WTC11 (cell line): ENCODE results near the gene TRIM40. TPM values are rescaled to one million over a fixed set of nuclear protein-coding genes. Genes with fewer than 3 reads are reported as not detected.

Experiments used
- ATAC-seq: fragments of 200-7000 bp; cut with Tn5 transposase; 2 replicates; pipeline ENCODE4 v1.10.0; 2021; ENCODE audit warnings: mild to moderate bottlenecking, moderate library complexity
- CTCF ChIA-PET: fragments of 300-600 bp; sonication (Branson Sonifier 250); formaldehyde crosslinking; loops from one replicate; lab custom pipeline; 2021; ENCODE audit warnings: antibody characterized with exemption; lab: Charles Lee
- POLR2A ChIA-PET: fragments of 350-600 bp; sonication (Branson Sonifier 250); formaldehyde crosslinking; loops from one replicate; lab custom pipeline; 2021; ENCODE audit warnings: antibody characterized with exemption; lab: Charles Lee
- DNase-seq: peaks from one replicate; pipeline ENCODE4 v3.0.0; 2021; ENCODE audit warnings: low spot score
- H3K27ac Mint-ChIP-seq: 2 replicates; pipeline ENCODE4 v1.8.0; 2021; ENCODE audit warnings: mixed read lengths
- H3K27me3 Mint-ChIP-seq: 2 replicates; pipeline ENCODE4 v1.8.0; 2021; ENCODE audit warnings: low read depth, mild to moderate bottlenecking, moderate library complexity, mixed read lengths
- H3K36me3 Mint-ChIP-seq: 2 replicates; pipeline ENCODE4 v1.8.0; 2021; ENCODE audit warnings: mixed read lengths
- H3K4me1 Mint-ChIP-seq: 2 replicates; pipeline ENCODE4 v1.8.0; 2022; ENCODE audit warnings: mixed read lengths
- H3K4me3 Mint-ChIP-seq: 2 replicates; pipeline ENCODE4 v1.8.0; 2021; ENCODE audit warnings: mild to moderate bottlenecking, moderate library complexity, mixed read lengths
- H3K9me3 Mint-ChIP-seq: 2 replicates; pipeline ENCODE4 v1.8.0; 2021; ENCODE audit warnings: mixed read lengths
- ETV6 ChIP-seq: sonication (generic); formaldehyde crosslinking; IDR thresholded peaks from 2 replicates; pipeline ENCODE4 v1.8.1; 2022; ENCODE audit warnings: mild to moderate bottlenecking, missing genetic modification reagents
- FOXK1 ChIP-seq: sonication (generic); formaldehyde crosslinking; IDR thresholded peaks from 2 replicates; pipeline ENCODE4 v1.8.0; 2022; ENCODE audit warnings: mild to moderate bottlenecking, moderate library complexity, missing genetic modification reagents
- FOXP1 ChIP-seq: sonication (generic); formaldehyde crosslinking; IDR thresholded peaks from 2 replicates; pipeline ENCODE4 v1.8.0; 2022; ENCODE audit warnings: missing genetic modification reagents, mild to moderate bottlenecking, moderate library complexity, borderline replicate concordance
- GRHL2 ChIP-seq: fragments of 250-450 bp; sonication (Bioruptor Pico); IDR thresholded peaks from 2 replicates; pipeline ENCODE4 v1.8.0; 2022; ENCODE audit warnings: mild to moderate bottlenecking, moderate library complexity; ENCODE audit not compliant: insufficient replicate concordance, severe bottlenecking
- JAZF1 ChIP-seq: fragments of 250-450 bp; sonication (Bioruptor Pico); IDR thresholded peaks from 2 replicates; pipeline ENCODE4 v1.9.0; 2021; ENCODE audit warnings: moderate library complexity, mild to moderate bottlenecking, inconsistent platforms
- MYBL2 ChIP-seq: sonication (generic); formaldehyde crosslinking; IDR thresholded peaks from 2 replicates; pipeline ENCODE4 v1.8.1; 2023; ENCODE audit warnings: mild to moderate bottlenecking, moderate library complexity, missing genetic modification reagents
- NR3C1 ChIP-seq: sonication (generic); formaldehyde crosslinking; conservative IDR thresholded peaks from 2 replicates; pipeline ENCODE4 v1.8.1; 2023; ENCODE audit warnings: low read depth, mild to moderate bottlenecking, missing genetic modification reagents
- RORB ChIP-seq: fragments of 250-450 bp; sonication (Bioruptor Pico); IDR thresholded peaks from 2 replicates; pipeline ENCODE4 v1.9.0; 2021; ENCODE audit warnings: mild to moderate bottlenecking
- SMAD3 ChIP-seq: sonication (generic); formaldehyde crosslinking; IDR thresholded peaks from 2 replicates; pipeline ENCODE4 v1.8.0; 2022; ENCODE audit warnings: missing genetic modification reagents, mild to moderate bottlenecking, borderline replicate concordance
- SOX15 ChIP-seq: fragments of 250-450 bp; sonication (Bioruptor Pico); IDR thresholded peaks from 2 replicates; pipeline ENCODE4 v1.9.0; 2021; ENCODE audit warnings: mild to moderate bottlenecking
- TEAD4 ChIP-seq: sonication (generic); formaldehyde crosslinking; IDR thresholded peaks from 2 replicates; pipeline ENCODE4 v1.8.0; 2022; ENCODE audit warnings: mild to moderate bottlenecking, missing genetic modification reagents
- ZNF232 ChIP-seq: sonication (generic); formaldehyde crosslinking; IDR thresholded peaks from 2 replicates; pipeline ENCODE4 v1.8.0; 2022; ENCODE audit warnings: mild to moderate bottlenecking, missing genetic modification reagents
- ZNF671 ChIP-seq: fragments of 250-450 bp; sonication (Bioruptor Pico); IDR thresholded peaks from 2 replicates; pipeline ENCODE4 v1.8.0; 2021; ENCODE audit warnings: mild to moderate bottlenecking
- total RNA-seq: library from RNA; stranded (reverse); gene quantifications from 3 replicates; pipeline ENCODE4 v1.2.3, GENCODE V29; 2021
- TF ChIP-seq, protein P1 (sequence below): sonication (generic); formaldehyde crosslinking; IDR thresholded peaks from 2 replicates; pipeline ENCODE4 v1.8.1; 2023; ENCODE audit warnings: mild to moderate bottlenecking, missing genetic modification reagents
- TF ChIP-seq, protein P2 (sequence below): sonication (generic); formaldehyde crosslinking; IDR thresholded peaks from 2 replicates; pipeline ENCODE4 v1.8.0; 2023; ENCODE audit warnings: missing genetic modification reagents, mild to moderate bottlenecking, borderline replicate concordance
- TF ChIP-seq, protein P3 (sequence below): sonication (generic); formaldehyde crosslinking; IDR thresholded peaks from 2 replicates; pipeline ENCODE4 v1.8.0; 2023; ENCODE audit warnings: missing genetic modification reagents
- TF ChIP-seq, protein P4 (sequence below): sonication (generic); formaldehyde crosslinking; IDR thresholded peaks from 2 replicates; pipeline ENCODE4 v1.8.1; 2023; ENCODE audit warnings: mild to moderate bottlenecking, missing genetic modification reagents
- TF ChIP-seq, protein P5 (sequence below): sonication (generic); formaldehyde crosslinking; IDR thresholded peaks from 2 replicates; pipeline ENCODE4 v1.8.1; 2023; ENCODE audit warnings: mild to moderate bottlenecking, missing genetic modification reagents, borderline replicate concordance

TRIM40 gene
- total RNA-seq, 1 experiment from 2014 or later = not detected

DNA sequence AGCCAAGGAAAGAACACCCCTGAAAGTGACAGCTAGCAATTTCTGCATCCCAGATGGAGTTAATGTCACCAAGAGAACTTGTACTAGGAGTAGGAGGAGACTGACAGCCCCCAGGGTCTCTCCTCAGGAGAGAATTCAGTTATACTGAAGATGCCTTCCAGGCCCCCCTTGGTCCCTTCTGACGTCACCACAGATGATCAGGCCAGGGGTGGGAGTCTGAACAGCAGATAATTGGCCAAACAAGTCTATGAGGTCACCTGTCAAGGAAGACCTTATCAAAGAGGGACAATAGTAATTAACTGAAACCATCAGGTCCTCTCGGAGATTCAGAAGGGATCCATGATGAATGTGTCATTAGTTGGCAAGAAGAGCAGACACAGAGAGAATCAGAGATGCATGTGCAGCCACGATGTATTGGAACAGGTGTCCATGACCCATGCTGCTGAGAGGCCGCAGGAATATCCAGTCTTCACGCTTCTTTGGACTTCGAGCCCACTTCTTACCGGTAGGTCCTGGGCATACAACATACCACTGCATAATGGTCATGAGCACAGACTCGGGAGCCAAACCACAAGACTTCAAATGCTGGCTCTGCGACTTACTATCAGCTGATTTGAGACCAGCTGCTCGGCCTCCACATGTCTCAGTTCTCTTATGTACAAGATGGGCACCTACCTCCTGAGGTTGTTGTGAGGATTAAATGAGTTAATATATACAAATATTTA is 14.9 kb downstream of the TRIM40 start:
- H3K36me3 Mint-ChIP-seq = no peaks in the 10 kb centered on the region
- peaks cover 16% of the 10 kb centered on the region for H3K27me3 Mint-ChIP-seq
- no peaks in the 10 kb centered on the region for H3K9me3 Mint-ChIP-seq
- CTCF ChIA-PET = interaction anchor here (1.0 to 1.8 kb wide), 2 partner anchors 20 to 47 kb away, joined by 3 to 10 read pairs; no protein-coding TSS in a partner anchor
- POLR2A ChIA-PET = interaction anchor here (0.9 kb wide), 1 partner anchor 464 kb away, joined by 3 read pairs; no protein-coding TSS in a partner anchor
- DNase-seq (no peak), ATAC-seq (no peak)
- no peak for TF ChIP-seq MYBL2 (CRISPR knock-in tag)
- no peak for TF ChIP-seq ETV6 (CRISPR knock-in tag)
- no peak for TF ChIP-seq RORB
- TF ChIP-seq, protein P1, sequence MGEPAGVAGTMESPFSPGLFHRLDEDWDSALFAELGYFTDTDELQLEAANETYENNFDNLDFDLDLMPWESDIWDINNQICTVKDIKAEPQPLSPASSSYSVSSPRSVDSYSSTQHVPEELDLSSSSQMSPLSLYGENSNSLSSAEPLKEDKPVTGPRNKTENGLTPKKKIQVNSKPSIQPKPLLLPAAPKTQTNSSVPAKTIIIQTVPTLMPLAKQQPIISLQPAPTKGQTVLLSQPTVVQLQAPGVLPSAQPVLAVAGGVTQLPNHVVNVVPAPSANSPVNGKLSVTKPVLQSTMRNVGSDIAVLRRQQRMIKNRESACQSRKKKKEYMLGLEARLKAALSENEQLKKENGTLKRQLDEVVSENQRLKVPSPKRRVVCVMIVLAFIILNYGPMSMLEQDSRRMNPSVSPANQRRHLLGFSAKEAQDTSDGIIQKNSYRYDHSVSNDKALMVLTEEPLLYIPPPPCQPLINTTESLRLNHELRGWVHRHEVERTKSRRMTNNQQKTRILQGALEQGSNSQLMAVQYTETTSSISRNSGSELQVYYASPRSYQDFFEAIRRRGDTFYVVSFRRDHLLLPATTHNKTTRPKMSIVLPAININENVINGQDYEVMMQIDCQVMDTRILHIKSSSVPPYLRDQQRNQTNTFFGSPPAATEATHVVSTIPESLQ (CRISPR knock-in tag) = no peak
- TF ChIP-seq FOXP1 (CRISPR knock-in tag) = no peak
- TF ChIP-seq NR3C1 = no peak
- no peak for TF ChIP-seq GRHL2 (CRISPR knock-in tag)
- no peak for TF ChIP-seq TEAD4 (CRISPR knock-in tag)
- TF ChIP-seq SOX15 (CRISPR knock-in tag) = no peak
- TF ChIP-seq, protein P2, sequence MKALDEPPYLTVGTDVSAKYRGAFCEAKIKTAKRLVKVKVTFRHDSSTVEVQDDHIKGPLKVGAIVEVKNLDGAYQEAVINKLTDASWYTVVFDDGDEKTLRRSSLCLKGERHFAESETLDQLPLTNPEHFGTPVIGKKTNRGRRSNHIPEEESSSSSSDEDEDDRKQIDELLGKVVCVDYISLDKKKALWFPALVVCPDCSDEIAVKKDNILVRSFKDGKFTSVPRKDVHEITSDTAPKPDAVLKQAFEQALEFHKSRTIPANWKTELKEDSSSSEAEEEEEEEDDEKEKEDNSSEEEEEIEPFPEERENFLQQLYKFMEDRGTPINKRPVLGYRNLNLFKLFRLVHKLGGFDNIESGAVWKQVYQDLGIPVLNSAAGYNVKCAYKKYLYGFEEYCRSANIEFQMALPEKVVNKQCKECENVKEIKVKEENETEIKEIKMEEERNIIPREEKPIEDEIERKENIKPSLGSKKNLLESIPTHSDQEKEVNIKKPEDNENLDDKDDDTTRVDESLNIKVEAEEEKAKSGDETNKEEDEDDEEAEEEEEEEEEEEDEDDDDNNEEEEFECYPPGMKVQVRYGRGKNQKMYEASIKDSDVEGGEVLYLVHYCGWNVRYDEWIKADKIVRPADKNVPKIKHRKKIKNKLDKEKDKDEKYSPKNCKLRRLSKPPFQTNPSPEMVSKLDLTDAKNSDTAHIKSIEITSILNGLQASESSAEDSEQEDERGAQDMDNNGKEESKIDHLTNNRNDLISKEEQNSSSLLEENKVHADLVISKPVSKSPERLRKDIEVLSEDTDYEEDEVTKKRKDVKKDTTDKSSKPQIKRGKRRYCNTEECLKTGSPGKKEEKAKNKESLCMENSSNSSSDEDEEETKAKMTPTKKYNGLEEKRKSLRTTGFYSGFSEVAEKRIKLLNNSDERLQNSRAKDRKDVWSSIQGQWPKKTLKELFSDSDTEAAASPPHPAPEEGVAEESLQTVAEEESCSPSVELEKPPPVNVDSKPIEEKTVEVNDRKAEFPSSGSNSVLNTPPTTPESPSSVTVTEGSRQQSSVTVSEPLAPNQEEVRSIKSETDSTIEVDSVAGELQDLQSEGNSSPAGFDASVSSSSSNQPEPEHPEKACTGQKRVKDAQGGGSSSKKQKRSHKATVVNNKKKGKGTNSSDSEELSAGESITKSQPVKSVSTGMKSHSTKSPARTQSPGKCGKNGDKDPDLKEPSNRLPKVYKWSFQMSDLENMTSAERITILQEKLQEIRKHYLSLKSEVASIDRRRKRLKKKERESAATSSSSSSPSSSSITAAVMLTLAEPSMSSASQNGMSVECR (CRISPR knock-in tag) = no peak
- TF ChIP-seq, protein P3, sequence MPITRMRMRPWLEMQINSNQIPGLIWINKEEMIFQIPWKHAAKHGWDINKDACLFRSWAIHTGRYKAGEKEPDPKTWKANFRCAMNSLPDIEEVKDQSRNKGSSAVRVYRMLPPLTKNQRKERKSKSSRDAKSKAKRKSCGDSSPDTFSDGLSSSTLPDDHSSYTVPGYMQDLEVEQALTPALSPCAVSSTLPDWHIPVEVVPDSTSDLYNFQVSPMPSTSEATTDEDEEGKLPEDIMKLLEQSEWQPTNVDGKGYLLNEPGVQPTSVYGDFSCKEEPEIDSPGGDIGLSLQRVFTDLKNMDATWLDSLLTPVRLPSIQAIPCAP (CRISPR knock-in tag) = no peak
- no peak for TF ChIP-seq ZNF671 (CRISPR knock-in tag)
- no peak for TF ChIP-seq SMAD3 (CRISPR knock-in tag)
- no peak overlapping the region for H3K27ac Mint-ChIP-seq
- no peak overlapping the region for H3K4me3 Mint-ChIP-seq
- H3K4me1 Mint-ChIP-seq = peaks cover 2% of the 10 kb centered on the region

DNA sequence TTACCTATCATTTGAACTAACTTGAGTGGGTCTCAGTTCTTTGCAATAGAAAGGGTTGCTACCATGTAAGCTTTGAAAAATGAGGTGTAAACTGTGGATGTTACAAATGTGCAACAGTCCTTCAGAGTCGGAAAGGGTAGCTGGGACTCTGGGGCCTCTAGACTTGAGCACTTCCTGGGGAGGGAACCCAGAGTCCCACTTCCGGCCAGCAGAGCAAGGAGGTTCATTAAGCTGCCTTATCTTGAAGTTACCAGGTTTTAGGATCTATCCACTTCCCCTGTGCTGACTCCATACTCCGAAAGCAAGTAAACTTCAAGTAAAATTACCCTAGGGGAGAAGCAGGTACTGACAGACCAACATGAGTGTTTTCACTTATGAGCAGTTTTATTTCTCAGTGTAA is 15.6 kb downstream of the TRIM40 start:
- DNase-seq (no peak), ATAC-seq (no peak)
- Mint-ChIP-seq H3K4me3 (no peak overlapping the region), H3K9me3 (no peaks in the 10 kb centered on the region), H3K27me3 (peaks cover 21% of the 10 kb centered on the region), H3K4me1 (no peaks in the 10 kb centered on the region), H3K27ac (no peak overlapping the region), H3K36me3 (no peaks in the 10 kb centered on the region)
- ChIA-PET POLR2A (interaction anchor here (0.9 kb wide), 1 partner anchor 463 kb away, joined by 3 read pairs; no protein-coding TSS in a partner anchor), CTCF (interaction anchor here (1.0 to 1.8 kb wide), 4 partner anchors 20 to 50 kb away, joined by 3 to 10 read pairs (median 3); no protein-coding TSS in a partner anchor)
- TF ChIP-seq, protein P4, sequence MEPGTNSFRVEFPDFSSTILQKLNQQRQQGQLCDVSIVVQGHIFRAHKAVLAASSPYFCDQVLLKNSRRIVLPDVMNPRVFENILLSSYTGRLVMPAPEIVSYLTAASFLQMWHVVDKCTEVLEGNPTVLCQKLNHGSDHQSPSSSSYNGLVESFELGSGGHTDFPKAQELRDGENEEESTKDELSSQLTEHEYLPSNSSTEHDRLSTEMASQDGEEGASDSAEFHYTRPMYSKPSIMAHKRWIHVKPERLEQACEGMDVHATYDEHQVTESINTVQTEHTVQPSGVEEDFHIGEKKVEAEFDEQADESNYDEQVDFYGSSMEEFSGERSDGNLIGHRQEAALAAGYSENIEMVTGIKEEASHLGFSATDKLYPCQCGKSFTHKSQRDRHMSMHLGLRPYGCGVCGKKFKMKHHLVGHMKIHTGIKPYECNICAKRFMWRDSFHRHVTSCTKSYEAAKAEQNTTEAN (CRISPR knock-in tag) = no peak
- no peak for TF ChIP-seq FOXK1 (CRISPR knock-in tag)
- TF ChIP-seq, protein P5, sequence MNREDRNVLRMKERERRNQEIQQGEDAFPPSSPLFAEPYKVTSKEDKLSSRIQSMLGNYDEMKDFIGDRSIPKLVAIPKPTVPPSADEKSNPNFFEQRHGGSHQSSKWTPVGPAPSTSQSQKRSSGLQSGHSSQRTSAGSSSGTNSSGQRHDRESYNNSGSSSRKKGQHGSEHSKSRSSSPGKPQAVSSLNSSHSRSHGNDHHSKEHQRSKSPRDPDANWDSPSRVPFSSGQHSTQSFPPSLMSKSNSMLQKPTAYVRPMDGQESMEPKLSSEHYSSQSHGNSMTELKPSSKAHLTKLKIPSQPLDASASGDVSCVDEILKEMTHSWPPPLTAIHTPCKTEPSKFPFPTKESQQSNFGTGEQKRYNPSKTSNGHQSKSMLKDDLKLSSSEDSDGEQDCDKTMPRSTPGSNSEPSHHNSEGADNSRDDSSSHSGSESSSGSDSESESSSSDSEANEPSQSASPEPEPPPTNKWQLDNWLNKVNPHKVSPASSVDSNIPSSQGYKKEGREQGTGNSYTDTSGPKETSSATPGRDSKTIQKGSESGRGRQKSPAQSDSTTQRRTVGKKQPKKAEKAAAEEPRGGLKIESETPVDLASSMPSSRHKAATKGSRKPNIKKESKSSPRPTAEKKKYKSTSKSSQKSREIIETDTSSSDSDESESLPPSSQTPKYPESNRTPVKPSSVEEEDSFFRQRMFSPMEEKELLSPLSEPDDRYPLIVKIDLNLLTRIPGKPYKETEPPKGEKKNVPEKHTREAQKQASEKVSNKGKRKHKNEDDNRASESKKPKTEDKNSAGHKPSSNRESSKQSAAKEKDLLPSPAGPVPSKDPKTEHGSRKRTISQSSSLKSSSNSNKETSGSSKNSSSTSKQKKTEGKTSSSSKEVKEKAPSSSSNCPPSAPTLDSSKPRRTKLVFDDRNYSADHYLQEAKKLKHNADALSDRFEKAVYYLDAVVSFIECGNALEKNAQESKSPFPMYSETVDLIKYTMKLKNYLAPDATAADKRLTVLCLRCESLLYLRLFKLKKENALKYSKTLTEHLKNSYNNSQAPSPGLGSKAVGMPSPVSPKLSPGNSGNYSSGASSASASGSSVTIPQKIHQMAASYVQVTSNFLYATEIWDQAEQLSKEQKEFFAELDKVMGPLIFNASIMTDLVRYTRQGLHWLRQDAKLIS (CRISPR knock-in tag) = no peak
- TF ChIP-seq, protein P1 (CRISPR knock-in tag) = no peak
- no peak for TF ChIP-seq ZNF232 (CRISPR knock-in tag)
- TF ChIP-seq JAZF1 (CRISPR knock-in tag) = no peak
